ENCODE measurements around the gene GOLGA7B.
A peak's percentile ranks its signal among the peaks of the same experiment; 100 is the strongest.

- no peak for TF ChIP-seq MAX (IDR thresholded peaks at IDR 0.05; ENCODE audit: low read depth)
- TF ChIP-seq CTCF (IDR thresholded peaks at IDR 0.05): peak; percentile 41
- peak; percentile 62 for TF ChIP-seq JUND (IDR thresholded peaks at IDR 0.05)
- peak; percentile 41; the same call in 1 of the 2 replicates for TF ChIP-seq NFIC (IDR thresholded peaks at IDR 0.05; ENCODE audit: borderline replicate concordance)
- TF ChIP-seq USF2 (IDR thresholded peaks at IDR 0.05; ENCODE audit: borderline replicate concordance, low read depth, low read length): no peak
- TF ChIP-seq NRF1 (IDR thresholded peaks at IDR 0.05; ENCODE audit: low read depth, low read length): no peak
- no peak for TF ChIP-seq ZBTB33 (IDR thresholded peaks at IDR 0.05; ENCODE audit: borderline replicate concordance, low read depth)
- no peak for TF ChIP-seq TAF1 (IDR thresholded peaks at IDR 0.05; ENCODE audit: borderline replicate concordance, low read depth, low read length)
- TF ChIP-seq EP300 (IDR thresholded peaks at IDR 0.05; ENCODE audit: borderline replicate concordance in 1 of 2, low read depth in 1 of 2, low read length in 1 of 2): peak in 1 of 2 experiments; percentile 49; a peak in 2 of 4 replicates
- TF ChIP-seq EZH2phosphoT487 (IDR thresholded peaks at IDR 0.05; ENCODE audit: borderline replicate concordance, low read depth): no peak
These were observed 39.1 kb downstream of the GOLGA7B start for GRCh38 chr10:97888641-97889262.

Data from SK-N-SH (cell line).